ENCODE measurements around the gene CLEC7A. TPM values are rescaled to one million over a fixed set of nuclear protein-coding genes. Genes with fewer than 3 reads are reported as not detected.
A peak's percentile ranks its signal among the peaks of the same experiment; 100 is the strongest.

The CLEC7A gene
- total RNA-seq, 1 donor: 0.36 TPM

- no peaks in the 10 kb centered on the region for H3K36me3 ChIP-seq (ENCODE audit: insufficient read depth, low read length)
- H3K4me3 ChIP-seq (ENCODE audit: insufficient read depth, low read length): peak overlapping the region; percentile 81
- H4K20me1 ChIP-seq (ENCODE audit: insufficient read depth, low read length): no peaks in the 10 kb centered on the region
- H3K27me3 ChIP-seq (ENCODE audit: insufficient read depth, low read length): no peaks in the 10 kb centered on the region
- H3K9me3 ChIP-seq (ENCODE audit: low read depth, low read length): no peaks in the 10 kb centered on the region
- peak; percentile 79 for TF ChIP-seq CTCF (IDR thresholded peaks at IDR 0.05; ENCODE audit: extremely low read depth, low read depth, low read length)
- H3K4me2 ChIP-seq (ENCODE audit: insufficient read depth, low read length): peak overlapping the region; percentile 96
- DNase-seq (ENCODE audit: insufficient read length, low spot score, missing footprints): peak; percentile 86
- no peaks in the 10 kb centered on the region for H3K79me2 ChIP-seq (ENCODE audit: insufficient read depth, low read length)
- peaks cover 8% of the 10 kb centered on the region for H3K4me1 ChIP-seq (ENCODE audit: insufficient read depth, low read length)
- peak overlapping the region; percentile 68 for H3K27ac ChIP-seq (ENCODE audit: low read depth, low read length)
- H2AFZ ChIP-seq (ENCODE audit: low read length): peak overlapping the region; percentile 98
Measured at GRCh38 chr12:10153271-10154144, 23.5 kb upstream of the CLEC7A start.

GRCh38 chr12:10151621-10152020 lies 21.6 kb upstream of the CLEC7A start:
- no peak overlapping the region for H3K27ac ChIP-seq (ENCODE audit: low read depth, low read length)
- no peaks in the 10 kb centered on the region for H3K9me3 ChIP-seq (ENCODE audit: low read depth, low read length)
- H3K79me2 ChIP-seq (ENCODE audit: insufficient read depth, low read length): no peaks in the 10 kb centered on the region
- H3K4me1 ChIP-seq (ENCODE audit: insufficient read depth, low read length): peaks cover 8% of the 10 kb centered on the region
- H2AFZ ChIP-seq (ENCODE audit: low read length): no peak overlapping the region
- no peak for DNase-seq (ENCODE audit: insufficient read length, low spot score, missing footprints)
- no peak overlapping the region for H3K4me2 ChIP-seq (ENCODE audit: insufficient read depth, low read length)
- H3K36me3 ChIP-seq (ENCODE audit: insufficient read depth, low read length): no peaks in the 10 kb centered on the region
- H3K27me3 ChIP-seq (ENCODE audit: insufficient read depth, low read length): no peaks in the 10 kb centered on the region
- no peaks in the 10 kb centered on the region for H4K20me1 ChIP-seq (ENCODE audit: insufficient read depth, low read length)
- no peak overlapping the region for H3K4me3 ChIP-seq (ENCODE audit: insufficient read depth, low read length)
- no peak for TF ChIP-seq CTCF (IDR thresholded peaks at IDR 0.05; ENCODE audit: extremely low read depth, low read depth, low read length)

GRCh38 chr12:10147714-10148403 lies 17.9 kb upstream of the CLEC7A start:
- Histone ChIP-seq H3K4me2 (ENCODE audit: insufficient read depth, low read length) (no peak overlapping the region), H3K36me3 (ENCODE audit: insufficient read depth, low read length) (no peaks in the 10 kb centered on the region), H3K27ac (ENCODE audit: low read depth, low read length) (no peak overlapping the region), H3K4me3 (ENCODE audit: insufficient read depth, low read length) (no peak overlapping the region), H2AFZ (ENCODE audit: low read length) (no peak overlapping the region), H3K4me1 (ENCODE audit: insufficient read depth, low read length) (no peaks in the 10 kb centered on the region), H3K9me3 (ENCODE audit: low read depth, low read length) (no peaks in the 10 kb centered on the region), H4K20me1 (ENCODE audit: insufficient read depth, low read length) (no peaks in the 10 kb centered on the region), H3K79me2 (ENCODE audit: insufficient read depth, low read length) (no peaks in the 10 kb centered on the region), H3K27me3 (ENCODE audit: insufficient read depth, low read length) (no peaks in the 10 kb centered on the region)
- no peak for DNase-seq (ENCODE audit: insufficient read length, low spot score, missing footprints)
- no peak for TF ChIP-seq CTCF (IDR thresholded peaks at IDR 0.05; ENCODE audit: extremely low read depth, low read depth, low read length)

GRCh38 chr12:10142976-10143589 lies 13.1 kb upstream of the CLEC7A start:
- no peaks in the 10 kb centered on the region for H3K9me3 ChIP-seq (ENCODE audit: low read depth, low read length)
- no peak for TF ChIP-seq CTCF (IDR thresholded peaks at IDR 0.05; ENCODE audit: extremely low read depth, low read depth, low read length)
- H2AFZ ChIP-seq (ENCODE audit: low read length): no peak overlapping the region
- H3K36me3 ChIP-seq (ENCODE audit: insufficient read depth, low read length): no peaks in the 10 kb centered on the region
- no peaks in the 10 kb centered on the region for H3K27me3 ChIP-seq (ENCODE audit: insufficient read depth, low read length)
- H4K20me1 ChIP-seq (ENCODE audit: insufficient read depth, low read length): no peaks in the 10 kb centered on the region
- no peaks in the 10 kb centered on the region for H3K4me1 ChIP-seq (ENCODE audit: insufficient read depth, low read length)
- no peaks in the 10 kb centered on the region for H3K79me2 ChIP-seq (ENCODE audit: insufficient read depth, low read length)
- DNase-seq (ENCODE audit: insufficient read length, low spot score, missing footprints): no peak
- H3K4me3 ChIP-seq (ENCODE audit: insufficient read depth, low read length): no peak overlapping the region
- no peak overlapping the region for H3K27ac ChIP-seq (ENCODE audit: low read depth, low read length)
- H3K4me2 ChIP-seq (ENCODE audit: insufficient read depth, low read length): no peak overlapping the region
